EL (cell line): ENCODE data around the gene WWTR1.

Source experiments
- DNase-seq: peaks from one replicate; pipeline ENCODE4 v3.0.0-alpha.2; 2016

The WWTR1 gene

DNA sequence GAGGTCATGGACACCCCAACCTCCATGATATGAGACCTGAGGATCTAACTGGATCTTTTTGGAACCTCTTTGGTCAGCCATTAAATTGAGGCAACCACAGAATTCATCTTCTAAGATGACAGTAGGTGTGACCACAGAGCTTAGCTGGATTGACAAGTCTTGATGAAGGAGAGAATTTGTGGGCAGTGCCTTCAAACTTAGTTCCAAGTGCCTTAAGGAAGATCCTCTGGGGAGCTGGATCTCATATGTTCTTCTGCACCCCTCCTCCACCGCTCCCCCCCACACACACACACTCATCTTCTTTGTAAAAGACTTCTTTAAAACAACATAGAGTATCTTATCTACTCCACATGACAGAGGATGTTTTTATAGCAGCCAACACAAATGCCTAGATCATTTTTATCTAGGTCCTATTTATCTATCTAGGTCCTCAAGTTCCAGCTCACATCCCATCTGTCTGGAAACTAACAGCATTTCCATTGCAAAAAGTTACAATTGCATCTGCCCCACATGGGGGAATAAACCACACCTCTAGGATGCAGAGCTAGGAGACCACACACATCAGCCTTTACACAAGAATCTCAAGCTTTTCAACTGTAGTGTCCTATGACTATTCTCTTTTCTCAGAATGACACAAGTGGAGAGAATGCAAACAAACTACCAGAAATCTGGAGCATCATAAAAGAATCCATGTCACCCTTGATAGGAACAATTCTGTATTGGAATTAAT lies 37.4 kb downstream of the WWTR1 start:
- DNase-seq = peak; percentile 74

DNA sequence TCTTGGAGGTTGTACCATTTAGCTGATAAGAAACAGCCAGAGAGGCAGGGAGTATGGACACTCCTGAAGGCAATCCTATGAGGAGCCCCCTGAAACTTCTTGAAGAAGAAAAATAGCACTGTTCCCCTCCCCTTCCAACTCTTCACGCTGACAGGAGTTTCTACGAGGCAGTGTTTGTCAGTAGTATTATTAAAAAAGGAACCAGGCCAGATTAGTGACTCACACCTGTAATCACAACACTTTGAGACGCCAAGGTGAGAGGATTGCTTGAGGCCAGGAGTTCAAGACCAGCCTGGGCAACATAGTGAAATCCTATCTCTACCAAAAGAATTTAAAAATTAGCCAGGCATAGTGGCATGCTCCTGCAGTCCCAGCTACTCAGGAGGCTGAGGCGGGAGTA lies 38.7 kb downstream of the WWTR1 start:
- no peak for DNase-seq

DNA sequence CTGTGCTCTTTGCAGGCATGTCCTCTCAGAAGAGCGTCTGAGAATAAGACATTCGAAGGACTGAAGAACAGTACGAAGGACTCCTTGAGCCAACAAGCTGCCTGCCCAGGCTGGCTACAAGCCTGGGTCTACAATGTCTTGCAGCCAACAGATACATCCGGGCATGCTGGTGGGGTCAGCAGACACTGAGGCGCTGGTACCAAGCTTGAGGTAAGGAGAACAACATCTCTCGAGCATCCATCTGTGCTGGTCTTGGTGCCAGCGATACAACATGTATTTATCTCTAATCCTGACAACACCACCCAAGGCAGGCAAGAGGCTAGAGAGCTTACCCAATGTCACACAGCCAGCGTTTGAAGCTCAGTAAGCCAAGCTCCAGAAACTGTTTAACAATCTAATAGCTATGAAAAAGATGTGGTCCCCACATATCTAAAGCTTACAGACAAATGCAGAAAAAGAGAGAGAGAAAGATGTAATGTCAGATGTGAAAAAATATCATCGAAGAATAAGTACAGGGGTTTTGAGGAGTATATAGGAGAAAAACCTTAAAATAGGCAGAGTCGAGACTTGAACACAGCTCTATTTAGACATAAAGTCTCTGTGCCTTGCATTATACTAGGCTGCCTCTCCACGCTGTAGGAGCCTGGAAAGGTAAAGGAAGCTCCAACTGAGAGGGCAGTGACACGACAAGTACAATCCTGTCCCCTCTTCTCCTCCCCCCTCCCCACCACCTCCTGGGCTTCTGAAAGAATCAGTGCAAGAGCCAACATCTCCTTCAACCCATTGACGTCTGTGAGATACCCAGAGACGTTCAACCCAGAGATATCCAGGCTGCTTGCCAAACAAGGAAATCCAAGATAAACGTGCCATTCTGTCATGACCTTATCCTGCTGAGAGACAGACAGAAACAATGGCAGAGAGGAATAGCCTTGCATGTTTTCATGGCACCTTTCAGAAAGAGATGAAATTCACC lies 39.4 kb downstream of the WWTR1 start:
- DNase-seq = no peak

DNA sequence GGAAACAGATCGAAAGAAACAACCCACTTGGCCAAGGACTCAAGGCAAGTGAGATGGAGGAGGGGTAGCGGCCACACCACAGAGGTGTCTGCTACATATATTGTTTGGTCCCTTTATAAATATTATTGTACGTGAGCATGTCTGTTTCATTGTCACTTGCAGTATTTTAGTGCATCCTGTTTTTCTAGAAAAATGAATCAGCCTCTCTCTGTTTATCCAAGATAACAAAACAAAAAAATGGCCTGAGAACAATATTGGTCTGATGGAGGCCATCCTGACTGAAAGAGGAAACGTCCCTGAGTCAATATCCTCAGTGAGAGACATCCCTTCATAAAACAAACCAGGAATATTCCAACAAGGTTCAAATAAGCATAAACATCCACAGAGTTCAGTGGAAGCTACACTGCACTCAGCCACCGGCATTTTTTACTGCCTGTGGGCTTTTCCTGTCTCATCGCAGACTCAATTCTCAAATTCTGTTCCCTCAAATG lies 42.0 kb downstream of the WWTR1 start:
- DNase-seq = no peak

DNA sequence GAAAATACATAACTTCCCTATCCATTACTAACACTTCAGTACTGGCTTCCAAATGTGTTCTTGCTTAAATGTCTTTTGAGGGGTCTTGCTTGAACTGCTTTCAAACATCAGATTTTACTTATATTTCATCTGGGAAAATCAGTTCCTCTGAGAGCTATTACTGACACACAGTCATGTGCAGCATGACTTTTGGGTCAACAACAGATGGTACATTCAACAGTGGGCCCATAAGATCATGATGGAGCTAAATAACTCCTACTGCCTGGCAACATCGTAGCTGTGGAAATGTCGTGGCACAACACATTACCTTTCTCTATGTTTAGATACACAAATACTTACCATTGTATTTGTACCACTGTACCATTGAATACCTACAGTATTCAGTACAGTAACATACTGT lies 43.8 kb downstream of the WWTR1 start:
- no peak for DNase-seq

DNA sequence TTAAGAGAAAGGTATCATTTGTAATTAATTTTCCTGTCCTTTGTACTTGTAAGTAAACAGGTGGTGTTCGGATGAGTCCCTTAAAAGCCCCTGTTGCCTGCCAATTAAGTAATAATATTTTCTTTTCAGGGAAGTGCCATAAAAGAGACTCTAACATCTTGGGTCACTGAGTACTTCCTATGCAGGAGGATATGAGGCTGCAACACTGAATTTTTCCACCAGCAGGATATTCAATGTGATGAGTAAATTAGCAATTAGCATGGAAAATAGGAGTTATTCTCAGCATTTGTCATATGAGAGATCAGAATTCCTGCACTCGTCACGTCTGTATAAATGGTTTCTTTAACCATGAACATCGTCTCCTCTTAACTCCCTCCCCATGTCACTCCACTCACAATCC lies 45.4 kb downstream of the WWTR1 start:
- no peak for DNase-seq

DNA sequence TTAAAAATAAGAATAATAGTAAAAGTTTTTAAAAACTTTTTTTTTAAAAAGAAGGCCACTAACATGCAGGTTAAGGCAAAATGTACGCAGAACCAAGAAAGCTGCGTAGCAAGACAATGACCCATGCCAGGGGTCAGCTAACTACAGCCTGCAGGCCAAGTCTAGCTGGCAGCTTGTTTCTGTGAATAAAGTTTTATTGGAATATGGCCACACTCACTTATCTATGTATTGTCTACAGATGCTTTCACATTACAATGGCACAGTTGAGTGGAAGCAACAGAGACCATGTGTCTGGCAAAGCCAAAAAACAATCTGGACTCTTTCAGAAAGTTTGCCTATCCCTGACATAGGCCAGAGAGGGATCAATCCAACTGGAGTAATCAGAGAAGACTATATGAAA lies 46.7 kb downstream of the WWTR1 start:
- DNase-seq = no peak

DNA sequence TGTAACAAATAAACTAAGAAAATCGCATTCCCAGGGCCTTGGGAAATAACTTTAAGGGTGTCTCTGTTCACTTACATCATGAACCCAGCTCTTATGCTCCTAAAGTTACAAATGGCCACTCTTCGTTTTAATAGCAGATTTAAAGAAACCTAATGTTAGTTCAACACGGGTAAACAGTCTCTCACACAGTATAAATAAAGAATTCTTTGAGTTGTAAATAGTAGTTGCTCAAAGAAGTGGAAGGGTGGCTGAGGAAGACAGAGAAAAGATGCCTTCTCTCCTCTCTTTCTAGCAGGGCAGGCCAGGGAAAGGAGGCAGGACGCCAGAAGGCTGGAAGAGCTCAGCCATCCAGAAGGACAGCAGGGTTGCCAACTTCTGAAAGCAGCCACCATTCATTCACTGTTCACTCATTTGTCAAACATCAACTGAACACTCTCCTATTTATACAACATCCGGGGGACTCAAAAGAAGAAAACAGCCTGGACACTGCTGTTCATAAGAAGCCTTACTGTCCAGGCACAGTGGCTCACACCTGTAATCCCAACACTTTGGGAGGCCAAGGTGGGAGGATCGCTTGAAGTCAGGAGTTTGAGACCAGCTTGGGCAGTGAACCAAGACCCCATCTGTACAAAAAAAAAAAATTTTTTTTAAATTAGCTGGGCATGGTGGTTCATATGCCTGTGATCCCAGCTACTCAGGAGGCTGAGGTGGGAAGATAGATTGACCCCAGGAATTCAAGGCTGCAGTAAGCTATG lies 47.3 kb downstream of the WWTR1 start:
- no peak for DNase-seq

DNA sequence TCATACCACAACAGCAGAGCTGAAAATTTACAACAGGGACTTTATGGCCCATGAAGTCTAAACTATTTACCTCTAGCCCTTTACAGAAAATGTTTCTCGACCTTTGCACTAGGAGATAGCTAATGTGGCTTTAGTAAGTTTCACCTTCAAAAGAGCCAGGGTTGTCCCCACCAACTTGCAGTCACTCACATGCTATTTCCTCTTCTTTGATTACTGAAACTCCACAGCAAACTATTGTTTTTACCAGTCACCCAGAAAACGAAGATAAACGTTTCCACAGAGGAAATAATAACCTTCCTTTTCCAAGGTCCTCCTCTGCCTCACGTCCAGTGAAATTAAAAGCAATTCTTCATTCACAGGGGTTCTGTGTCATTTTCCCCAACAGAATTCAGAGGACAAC lies 48.2 kb downstream of the WWTR1 start:
- no peak for DNase-seq

DNA sequence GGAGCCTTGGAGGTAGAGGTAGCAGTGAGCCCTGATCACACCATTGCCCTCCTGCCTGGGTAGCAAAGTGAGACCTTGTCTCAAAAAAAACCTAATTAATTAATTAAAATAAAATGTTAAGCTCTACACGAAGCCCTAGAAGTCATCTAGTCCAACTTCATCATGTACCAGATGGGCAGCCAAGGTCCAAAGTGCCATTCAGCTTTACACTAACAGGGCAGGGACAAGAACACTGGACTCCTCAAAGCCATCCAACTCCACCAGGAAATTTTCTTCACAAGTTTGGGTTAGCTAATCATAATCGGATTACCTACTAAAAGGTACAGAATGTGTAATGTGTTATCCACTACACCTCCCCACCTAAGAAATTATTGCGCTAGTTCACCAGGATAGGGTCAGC lies 48.8 kb downstream of the WWTR1 start:
- no peak for DNase-seq

DNA sequence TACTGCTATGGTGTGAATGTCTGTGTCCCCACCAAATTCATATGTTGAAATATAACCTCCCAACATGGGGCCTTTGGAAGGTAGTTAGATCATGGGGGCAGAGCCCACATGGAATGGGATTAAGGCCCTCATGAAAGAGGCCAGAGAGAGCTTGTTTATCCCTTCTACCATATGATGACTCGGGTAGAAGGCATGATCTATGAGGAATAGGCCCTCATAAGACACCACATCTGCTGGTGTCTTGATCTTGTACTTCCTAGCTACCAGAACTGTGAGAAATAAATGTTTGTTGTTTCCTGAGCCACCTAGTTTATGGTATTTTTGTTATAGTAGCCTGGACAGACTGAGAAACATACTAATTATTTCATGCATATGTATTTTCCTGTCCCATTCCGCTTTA lies 51.9 kb downstream of the WWTR1 start:
- DNase-seq = peak; percentile 85

DNA sequence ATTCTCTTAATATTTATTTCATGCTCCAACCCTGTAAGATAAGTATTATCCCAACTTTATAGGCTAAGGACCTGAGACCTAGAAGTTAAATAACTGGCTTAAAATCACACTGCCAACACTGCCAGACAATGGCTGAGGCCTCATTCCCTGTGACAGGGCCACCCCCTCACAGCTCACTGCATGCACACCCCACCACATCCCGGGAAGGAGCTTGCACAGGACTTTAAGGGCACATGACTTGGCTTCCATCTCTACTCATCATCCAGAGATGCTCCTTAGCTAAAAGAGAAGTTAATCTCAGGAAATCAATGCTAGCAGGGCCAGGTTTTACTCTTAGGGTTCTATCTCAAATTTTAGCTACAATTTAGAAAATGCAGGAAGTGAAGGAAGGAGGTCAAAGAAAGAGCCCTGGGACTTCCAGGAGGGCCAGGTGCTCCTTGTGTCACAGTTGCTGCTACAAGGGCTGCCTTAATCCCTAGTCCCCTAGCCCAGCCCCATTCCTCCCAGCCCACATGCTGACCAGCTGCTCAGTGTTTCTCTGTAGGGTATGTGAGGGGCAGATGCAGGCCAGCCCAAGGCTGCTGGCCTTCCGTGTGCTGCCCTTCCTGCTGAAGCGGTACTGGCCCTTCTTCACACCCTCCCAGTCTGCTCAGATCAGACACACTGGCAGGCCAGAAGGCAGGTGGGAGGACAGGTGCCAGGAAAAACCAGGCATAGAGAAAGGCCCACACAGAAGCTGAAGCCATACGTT lies 53.5 kb downstream of the WWTR1 start:
- DNase-seq = peak; percentile 46

DNA sequence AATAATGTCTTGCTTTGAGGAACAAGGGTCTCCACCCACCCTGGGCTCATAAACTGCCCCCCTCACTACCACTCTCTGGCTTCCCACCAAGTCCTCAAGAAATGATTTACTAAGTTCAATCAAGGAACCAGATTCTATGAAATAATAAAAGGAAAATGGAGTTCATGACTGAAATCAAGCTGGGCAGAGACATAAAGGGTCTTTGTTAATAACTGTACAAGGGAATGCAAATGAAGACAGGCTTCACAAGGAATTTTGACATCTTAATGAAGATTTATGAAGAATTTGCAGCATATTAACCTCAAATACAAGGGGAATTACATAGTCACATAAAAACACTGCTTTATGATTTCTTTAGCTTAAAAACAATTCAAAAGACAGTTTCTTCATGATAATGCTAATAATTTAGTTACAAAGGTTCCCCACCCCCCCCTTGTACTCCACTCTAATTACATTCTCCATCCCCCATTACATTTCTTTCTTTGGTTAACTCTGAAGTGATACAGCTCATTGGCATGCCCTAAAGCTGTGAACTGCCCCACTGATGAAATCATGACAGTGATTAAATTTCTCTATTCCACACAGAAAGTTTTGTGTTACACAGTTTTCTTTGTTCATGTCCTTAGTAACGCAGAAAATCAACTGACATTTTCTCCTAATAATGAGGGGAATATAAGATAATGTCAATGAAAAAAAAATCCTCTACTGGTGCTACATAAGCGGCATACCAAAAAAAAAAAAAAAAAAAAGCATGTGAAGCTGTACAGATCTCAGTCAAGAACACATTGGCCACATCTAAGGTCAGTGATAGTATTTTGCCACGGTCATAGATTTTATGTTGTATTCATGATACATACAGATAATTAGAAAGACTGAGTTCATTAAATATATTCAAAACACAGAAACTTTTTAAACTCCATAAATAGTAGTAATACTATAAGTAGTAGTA lies 54.4 kb downstream of the WWTR1 start:
- peak; percentile 74 for DNase-seq

DNA sequence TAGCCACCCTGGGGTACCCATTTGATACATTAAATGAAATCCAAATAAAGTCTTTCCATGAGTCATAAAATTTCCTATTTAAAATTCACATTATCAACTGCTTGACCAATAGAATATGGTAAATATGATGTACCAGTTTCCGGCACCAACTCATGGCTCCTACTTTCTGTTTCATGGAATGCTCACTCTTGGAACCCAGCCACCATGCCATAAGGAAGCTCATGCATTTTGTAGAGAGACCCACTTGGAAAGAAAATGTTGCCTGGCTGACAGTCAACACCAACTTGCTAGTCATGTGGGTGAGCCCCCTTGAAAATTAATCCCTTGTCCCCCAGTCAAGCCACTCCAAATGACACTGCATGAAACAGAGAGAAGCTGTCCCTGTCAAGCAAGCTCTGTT lies 57.2 kb downstream of the WWTR1 start:
- DNase-seq = no peak

DNA sequence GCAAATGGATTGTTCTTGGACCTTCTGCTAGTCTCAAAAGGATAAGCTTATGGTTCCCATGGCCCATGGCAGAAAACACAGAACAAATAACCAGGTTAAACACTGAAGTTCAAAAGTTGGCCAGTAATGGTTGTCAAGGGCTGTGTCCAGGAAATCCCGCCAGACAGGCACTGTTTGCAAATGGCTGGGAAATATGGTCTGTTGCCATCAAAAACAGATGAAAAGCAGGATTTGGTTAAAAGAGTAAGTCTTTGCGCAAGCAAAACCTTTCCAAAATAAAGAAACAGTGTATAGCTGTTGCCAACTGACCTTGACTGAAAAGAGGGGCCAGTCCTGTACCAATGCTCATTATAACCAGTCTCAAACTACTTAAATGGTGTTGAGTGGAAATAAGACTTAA lies 58.6 kb downstream of the WWTR1 start:
- DNase-seq = no peak

DNA sequence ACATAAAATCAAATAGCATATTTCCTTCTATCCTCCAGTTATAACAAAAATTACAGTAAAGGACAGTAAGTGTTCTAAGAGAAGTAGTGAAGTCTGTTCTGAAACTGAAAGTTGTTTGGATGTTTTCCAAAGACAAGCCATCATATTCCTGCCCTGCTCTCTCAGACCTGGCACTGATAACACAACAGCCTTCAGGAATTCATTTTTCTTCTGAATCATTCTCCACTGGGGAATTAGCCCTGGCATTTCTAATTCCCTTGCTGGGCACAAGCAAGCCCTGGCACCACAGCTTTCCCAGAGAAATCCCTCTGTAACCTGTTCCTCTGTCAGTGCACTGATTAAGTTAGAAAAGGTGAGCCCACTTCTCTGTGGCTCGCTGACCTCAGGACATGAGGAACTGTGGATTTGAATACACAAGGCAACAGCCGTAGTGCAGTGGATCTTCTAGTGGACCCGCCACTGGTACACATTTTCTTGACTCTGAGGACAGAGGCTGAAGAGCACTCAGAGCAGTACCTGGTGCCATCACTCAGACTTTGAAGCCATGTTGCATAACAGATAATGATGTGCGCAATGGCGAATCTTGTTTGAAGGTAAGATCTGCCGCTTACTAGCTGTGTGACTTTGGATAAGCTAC lies 61.6 kb downstream of the WWTR1 start:
- DNase-seq = peak; percentile 64

DNA sequence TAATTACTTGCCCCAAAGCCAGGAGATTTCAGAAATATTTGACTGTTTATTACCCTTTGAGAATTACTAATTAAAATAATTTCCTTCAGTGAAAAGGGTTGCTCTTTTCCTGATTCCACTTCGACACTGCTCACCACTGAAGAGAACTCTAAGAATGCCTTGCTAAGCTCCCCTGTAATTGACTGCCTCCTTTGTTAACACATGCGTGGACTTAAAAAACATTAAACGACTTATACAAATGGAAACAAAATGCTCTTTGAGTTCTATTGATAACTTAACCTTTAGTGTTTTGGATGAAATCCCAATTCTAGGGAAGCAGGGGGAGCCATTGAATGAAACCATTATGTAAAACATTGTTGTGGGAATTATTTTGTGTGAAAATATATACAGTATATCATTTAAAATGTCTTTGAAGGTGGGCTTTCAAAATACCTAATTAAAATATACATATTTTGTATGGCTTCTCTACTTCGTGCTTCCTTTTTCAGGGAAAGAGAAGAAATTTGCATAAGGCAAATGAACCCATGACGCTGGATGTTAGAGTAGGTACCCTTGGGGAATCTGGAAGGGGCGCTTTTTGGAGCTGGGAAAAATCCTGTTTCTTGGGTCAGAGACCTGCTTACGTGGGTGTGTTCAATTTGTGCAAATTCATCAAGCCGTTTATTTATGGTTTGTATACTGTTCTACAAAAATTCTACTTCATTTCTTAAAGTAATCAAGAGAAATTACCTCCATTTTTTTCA lies 64.2 kb downstream of the WWTR1 start:
- DNase-seq = no peak

DNA sequence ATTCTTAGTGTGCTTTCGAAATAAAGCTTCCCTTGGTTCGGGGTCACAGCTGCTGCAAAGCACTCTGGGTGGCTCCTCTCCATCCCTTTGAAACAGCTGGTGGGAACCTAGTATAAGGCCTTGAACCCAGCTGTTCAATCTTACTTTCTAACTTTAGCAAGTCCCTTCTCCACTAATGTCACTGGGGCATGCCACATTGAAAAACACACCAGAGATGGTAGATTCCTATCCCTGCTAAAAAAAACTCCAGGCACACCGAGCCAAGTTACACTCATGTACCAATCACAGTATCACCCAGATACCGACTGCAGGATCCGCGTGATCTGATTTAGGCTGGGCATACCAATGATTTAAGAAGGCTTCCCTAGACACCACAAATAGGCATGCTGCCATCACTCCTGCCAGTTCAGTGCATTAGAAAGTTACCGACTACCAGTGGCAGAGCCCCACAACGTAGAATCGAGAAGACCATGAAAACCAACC lies 65.0 kb downstream of the WWTR1 start:
- DNase-seq = no peak

DNA sequence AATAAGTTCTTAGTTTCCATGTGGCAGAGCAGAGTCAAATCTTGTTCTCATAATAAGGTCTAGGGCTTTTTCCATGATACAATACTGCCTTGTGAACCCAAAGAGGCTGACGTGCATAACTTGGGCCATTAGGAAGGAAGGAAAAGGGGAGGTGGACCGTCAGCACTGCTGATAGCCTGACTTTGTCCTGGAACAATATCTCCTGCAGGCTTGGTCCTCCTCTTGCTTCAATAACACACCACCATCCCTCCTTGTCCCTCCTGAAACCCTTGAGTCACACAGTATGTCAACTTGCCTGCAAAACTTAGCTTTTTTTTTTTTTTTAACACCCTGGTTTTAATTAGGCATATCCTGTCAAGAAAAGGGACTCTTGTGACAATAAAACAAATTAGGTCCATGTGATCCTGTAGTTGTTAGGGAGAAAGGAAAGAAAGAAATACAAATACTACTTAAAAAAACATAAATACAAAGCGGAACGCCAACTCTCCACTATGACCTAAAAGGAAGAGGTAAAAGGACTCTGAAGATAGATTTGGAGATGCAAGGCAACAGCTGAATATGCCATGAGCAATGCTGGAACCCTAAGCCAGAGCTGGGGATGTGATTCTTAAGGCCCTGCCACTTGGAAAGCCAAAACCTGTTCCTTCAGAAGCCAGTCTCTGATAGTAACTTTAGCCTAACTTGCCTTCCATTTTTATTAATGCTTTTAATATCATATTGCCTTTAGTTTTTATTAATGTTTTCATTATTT lies 67.0 kb downstream of the WWTR1 start:
- DNase-seq = no peak
